Trophoblast cell (in vitro differentiated cells and primary cell): Measurements from ENCODE around the gene HOXC9.

Source experiments
- DNase-seq, 2 donors: peaks; one replicate each; pipeline ENCODE4 v3.0.0-alpha.2; 2016
- H2AFZ ChIP-seq: 2 replicates; pipeline ENCODE4 v1.6.1; 2013; ENCODE audit warnings: low read length, moderate library complexity, mild to moderate bottlenecking; ENCODE audit not compliant: insufficient read depth, poor library complexity
- H2AK5ac ChIP-seq: 2 replicates; pipeline ENCODE4 v1.6.1; 2013; ENCODE audit warnings: mild to moderate bottlenecking, low read length
- H2BK120ac ChIP-seq: 2 replicates; pipeline ENCODE4 v1.6.1; 2013; ENCODE audit warnings: low read length, mild to moderate bottlenecking, moderate library complexity; ENCODE audit not compliant: insufficient read depth, poor library complexity
- H2BK12ac ChIP-seq: 2 replicates; pipeline ENCODE4 v1.6.1; 2013; ENCODE audit warnings: mild to moderate bottlenecking, low read length, moderate library complexity
- H2BK5ac ChIP-seq: 2 replicates; pipeline ENCODE4 v1.6.1; 2013; ENCODE audit warnings: low read length, low read depth, moderate library complexity, mild to moderate bottlenecking; ENCODE audit not compliant: poor library complexity
- H3K14ac ChIP-seq: 2 replicates; pipeline ENCODE4 v1.6.1; 2013; ENCODE audit warnings: mild to moderate bottlenecking, low read length
- H3K18ac ChIP-seq: 2 replicates; pipeline ENCODE4 v1.6.1; 2013; ENCODE audit warnings: mild to moderate bottlenecking, low read length
- H3K23ac ChIP-seq: 2 replicates; pipeline ENCODE4 v1.6.1; 2013; ENCODE audit warnings: low read length
- H3K27ac ChIP-seq: 2 replicates; pipeline ENCODE4 v1.5.1; 2013; ENCODE audit warnings: low read depth, mild to moderate bottlenecking, inconsistent platforms, low read length, moderate library complexity
- H3K27me3 ChIP-seq: 2 replicates; pipeline ENCODE4 v1.6.1; 2013; ENCODE audit warnings: inconsistent platforms, mild to moderate bottlenecking, low read length, moderate library complexity; ENCODE audit not compliant: insufficient read depth
- H3K36me3 ChIP-seq, 2 experiments: 1 replicate in 1 of 2; 2 replicates in 1 of 2; pipeline ENCODE4 v1.6.1; 2013; ENCODE audit warnings: low read length in 2 of 2, mild to moderate bottlenecking in 2 of 2, moderate library complexity in 1 of 2; ENCODE audit not compliant: insufficient read depth in 2 of 2, control insufficient read depth in 1 of 2
- H3K4ac ChIP-seq: 2 replicates; pipeline ENCODE4 v1.6.1; 2013; ENCODE audit warnings: low read depth, mild to moderate bottlenecking, low read length, moderate library complexity
- H3K4me1 ChIP-seq, 2 experiments: 1 replicate in 1 of 2; 2 replicates in 1 of 2; pipeline ENCODE4 v1.6.1; 2013; ENCODE audit warnings: low read length in 2 of 2, mild to moderate bottlenecking in 2 of 2, moderate library complexity in 1 of 2; ENCODE audit not compliant: insufficient read depth in 2 of 2, control insufficient read depth in 1 of 2
- H3K4me2 ChIP-seq: 2 replicates; pipeline ENCODE4 v1.6.1; 2013; ENCODE audit warnings: inconsistent platforms, mild to moderate bottlenecking, low read length, moderate library complexity
- H3K4me3 ChIP-seq: 2 replicates; pipeline ENCODE4 v1.5.1; 2013; ENCODE audit warnings: mild to moderate bottlenecking, low read depth, low read length, inconsistent platforms
- H3K79me1 ChIP-seq: one replicate; pipeline ENCODE4 v1.6.1; 2013; ENCODE audit warnings: low read length
- H3K79me2 ChIP-seq: 2 replicates; pipeline ENCODE4 v1.6.1; 2013; ENCODE audit warnings: low read length, mild to moderate bottlenecking; ENCODE audit not compliant: control insufficient read depth, insufficient read depth, poor library complexity
- H3K9ac ChIP-seq: 2 replicates; pipeline ENCODE4 v1.6.1; 2013; ENCODE audit warnings: mild to moderate bottlenecking, low read length
- H3K9me3 ChIP-seq: 2 replicates; pipeline ENCODE4 v1.6.1; 2013; ENCODE audit warnings: low read depth, mild to moderate bottlenecking, control low read depth, inconsistent platforms, low read length; ENCODE audit not compliant: insufficient read depth
- H4K12ac ChIP-seq: 2 replicates; pipeline ENCODE4 v1.6.1; 2013; ENCODE audit warnings: low read depth, mild to moderate bottlenecking, low read length, moderate library complexity
- H4K8ac ChIP-seq: 2 replicates; pipeline ENCODE4 v1.6.1; 2013; ENCODE audit warnings: low read depth, mild to moderate bottlenecking, low read length, moderate library complexity
- H4K91ac ChIP-seq: one replicate; pipeline ENCODE4 v1.6.1; 2013; ENCODE audit warnings: low read depth, mild to moderate bottlenecking, low read length, moderate library complexity
- WGBS: extraction: QIAGEN DNeasy Blood & Tissue Kit; methylation state at CpG from one replicate; pipeline ENCODE4 v1.1.7; 2013; ENCODE audit warnings: missing lambda C conversion rate; ENCODE audit not compliant: insufficient read length, insufficient coverage; ENCODE audit errors: extremely low coverage; 5-methylcytosine and 5-hydroxymethylcytosine counted together

Gene HOXC9

DNA sequence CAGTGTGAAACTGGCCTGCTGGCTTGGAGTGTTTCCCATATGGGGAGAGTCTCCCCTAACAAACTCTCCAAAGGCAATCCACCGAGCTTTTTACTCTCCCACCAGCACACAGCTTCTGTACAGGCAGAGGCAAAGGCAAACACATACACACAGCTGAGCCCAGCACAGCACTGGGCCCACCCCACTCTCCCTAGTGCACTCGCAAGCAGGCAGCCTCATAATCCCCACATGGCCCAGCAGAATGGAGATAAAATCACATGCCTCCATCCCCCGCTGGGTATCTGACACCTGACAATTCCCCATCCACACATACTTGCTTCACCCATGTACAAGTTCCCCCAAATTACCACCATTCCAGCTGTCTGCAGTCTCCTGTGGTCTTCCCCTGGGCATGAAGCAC is 41.8 kb upstream of the HOXC9 start:
- peaks cover 7 to 16% of the 10 kb centered on the region in 2 experiments for H3K4me1 ChIP-seq
- WGBS: no CpG with 5 or more reads among the region's 3 CpGs
- no peak overlapping the region for H2BK12ac ChIP-seq
- no peak overlapping the region for H3K4me3 ChIP-seq
- H3K23ac ChIP-seq: no peak overlapping the region
- no peak overlapping the region for H3K4me2 ChIP-seq
- no peak overlapping the region for H2BK120ac ChIP-seq
- H3K4ac ChIP-seq: no peak overlapping the region
- H3K79me1 ChIP-seq: no peaks in the 10 kb centered on the region
- peaks cover 90% of the 10 kb centered on the region for H3K27me3 ChIP-seq
- no peak overlapping the region for H2AFZ ChIP-seq
- no peak overlapping the region for H4K12ac ChIP-seq
- H3K27ac ChIP-seq: no peak overlapping the region
- no peak overlapping the region for H3K9ac ChIP-seq
- DNase-seq: no peak
- H3K14ac ChIP-seq: no peak overlapping the region
- no peak overlapping the region for H2BK5ac ChIP-seq
- H4K8ac ChIP-seq: no peak overlapping the region
- H2AK5ac ChIP-seq: no peak overlapping the region
- H3K9me3 ChIP-seq: peaks cover 20% of the 10 kb centered on the region
- no peaks in the 10 kb centered on the region for H3K36me3 ChIP-seq
- H3K18ac ChIP-seq: no peak overlapping the region
- H4K91ac ChIP-seq: no peak overlapping the region
- no peaks in the 10 kb centered on the region for H3K79me2 ChIP-seq

GRCh38 chr12:53959314-53959713 is 40.6 kb upstream of the HOXC9 start:
- Histone ChIP-seq H2BK120ac (no peak overlapping the region), H3K18ac (no peak overlapping the region), H2AFZ (no peak overlapping the region), H2BK5ac (no peak overlapping the region), H3K14ac (no peak overlapping the region), H3K23ac (no peak overlapping the region), H3K79me1 (peaks cover 2% of the 10 kb centered on the region), H3K9me3 (peaks cover 20% of the 10 kb centered on the region), H3K9ac (no peak overlapping the region), H4K12ac (no peak overlapping the region), H4K8ac (no peak overlapping the region), H3K27ac (no peak overlapping the region), H3K4me3 (no peak overlapping the region), H3K79me2 (no peaks in the 10 kb centered on the region), H2AK5ac (no peak overlapping the region), H3K4me1 (peaks cover 4 to 20% of the 10 kb centered on the region in 2 experiments), H3K27me3 (peaks cover 92% of the 10 kb centered on the region), H2BK12ac (no peak overlapping the region), H3K36me3 (no peaks in the 10 kb centered on the region), H3K4ac (no peak overlapping the region), H3K4me2 (no peak overlapping the region), H4K91ac (no peak overlapping the region)
- no CpG with 5 or more reads among the region's 4 CpGs for whole genome bisulfite sequencing
- no peak for DNase-seq

GRCh38 chr12:53960187-53961024 is 39.6 kb upstream of the HOXC9 start:
- Histone ChIP-seq H3K36me3 (no peaks in the 10 kb centered on the region), H3K9me3 (peaks cover 16% of the 10 kb centered on the region), H3K27me3 (peaks cover 86% of the 10 kb centered on the region), H4K8ac (no peak overlapping the region), H3K79me2 (no peaks in the 10 kb centered on the region), H3K27ac (no peak overlapping the region), H3K79me1 (peaks cover 5% of the 10 kb centered on the region), H3K4me3 (no peak overlapping the region), H3K18ac (no peak overlapping the region), H3K4me2 (peak overlapping the region; percentile 52), H4K91ac (no peak overlapping the region), H2BK120ac (no peak overlapping the region), H3K14ac (no peak overlapping the region), H4K12ac (no peak overlapping the region), H2BK5ac (no peak overlapping the region), H3K23ac (no peak overlapping the region), H2AFZ (no peak overlapping the region), H2AK5ac (no peak overlapping the region), H2BK12ac (no peak overlapping the region), H3K4ac (no peak overlapping the region), H3K4me1 (peaks cover 0 to 16% of the 10 kb centered on the region in 2 experiments), H3K9ac (no peak overlapping the region)
- WGBS: no CpG with 5 or more reads among the region's 39 CpGs
- no peak for DNase-seq

DNA sequence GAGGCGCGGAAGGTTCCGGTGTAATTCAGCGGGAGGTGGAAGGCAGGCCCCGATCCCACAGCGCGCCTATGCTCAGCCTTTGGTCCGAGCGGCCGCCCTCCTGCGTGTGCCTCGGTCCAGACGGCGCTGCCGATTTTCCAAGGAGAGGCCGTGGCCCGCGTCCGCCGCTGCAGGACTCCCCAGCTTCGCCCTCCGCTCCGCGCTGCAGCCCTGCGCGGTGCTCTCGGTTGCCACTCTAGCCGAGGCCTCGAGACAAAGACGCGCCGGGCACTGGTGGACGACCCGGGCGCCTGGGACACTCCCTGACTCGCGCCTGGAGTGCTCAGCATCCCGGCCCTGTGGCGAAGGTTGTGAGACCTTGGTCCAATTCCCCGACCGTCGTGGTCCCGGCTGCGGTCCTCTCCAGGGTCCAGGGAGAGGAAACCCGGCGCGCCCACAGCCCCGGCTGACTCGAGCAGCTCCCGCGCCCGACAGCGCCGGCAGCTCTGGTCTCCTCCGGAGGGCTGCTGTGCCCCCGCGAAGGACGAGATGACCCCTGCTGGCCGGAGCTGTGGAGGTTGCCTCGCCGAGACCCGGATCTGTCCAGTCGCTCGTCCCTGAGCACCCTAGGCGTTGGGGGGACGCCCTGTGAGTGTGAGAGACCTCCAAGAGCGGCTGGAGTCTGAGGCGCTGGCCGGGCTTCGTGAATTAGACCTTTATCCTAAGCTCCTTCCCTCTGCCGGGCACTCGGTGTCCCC is 38.8 kb upstream of the HOXC9 start:
- Histone ChIP-seq H3K9me3 (peaks cover 13% of the 10 kb centered on the region), H3K14ac (peak overlapping the region; percentile 2)

More for the DNA sequence above, 38.8 kb upstream of the HOXC9 start:
- Histone ChIP-seq H4K91ac (no peak overlapping the region), H2AFZ (no peak overlapping the region), H3K4me3 (no peak overlapping the region), H2BK12ac (no peak overlapping the region), H3K4me2 (peak overlapping the region; percentile 52), H3K23ac (no peak overlapping the region), H3K4ac (no peak overlapping the region), H3K79me2 (no peaks in the 10 kb centered on the region), H4K8ac (no peak overlapping the region), H4K12ac (no peak overlapping the region), H3K18ac (no peak overlapping the region), H2BK5ac (no peak overlapping the region), H3K9ac (no peak overlapping the region), H3K79me1 (peaks cover 6% of the 10 kb centered on the region), H2AK5ac (no peak overlapping the region), H3K4me1 (peaks cover 0 to 16% of the 10 kb centered on the region in 2 experiments), H2BK120ac (no peak overlapping the region), H3K27ac (no peak overlapping the region), H3K27me3 (peaks cover 85% of the 10 kb centered on the region), H3K36me3 (no peaks in the 10 kb centered on the region)
- WGBS: no CpG with 5 or more reads among the region's 72 CpGs
- no peak for DNase-seq
